Measurements from ENCODE around the gene HAPLN3.
A peak's percentile ranks its signal among the peaks of the same experiment; 100 is the strongest.
"Not testable (repeated sequence)": the region's sequence is repeated elsewhere in the genome, so short reads cannot be mapped to it uniquely, and the experiment has no call there.

Gene HAPLN3, protein sequence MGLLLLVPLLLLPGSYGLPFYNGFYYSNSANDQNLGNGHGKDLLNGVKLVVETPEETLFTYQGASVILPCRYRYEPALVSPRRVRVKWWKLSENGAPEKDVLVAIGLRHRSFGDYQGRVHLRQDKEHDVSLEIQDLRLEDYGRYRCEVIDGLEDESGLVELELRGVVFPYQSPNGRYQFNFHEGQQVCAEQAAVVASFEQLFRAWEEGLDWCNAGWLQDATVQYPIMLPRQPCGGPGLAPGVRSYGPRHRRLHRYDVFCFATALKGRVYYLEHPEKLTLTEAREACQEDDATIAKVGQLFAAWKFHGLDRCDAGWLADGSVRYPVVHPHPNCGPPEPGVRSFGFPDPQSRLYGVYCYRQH

DNA sequence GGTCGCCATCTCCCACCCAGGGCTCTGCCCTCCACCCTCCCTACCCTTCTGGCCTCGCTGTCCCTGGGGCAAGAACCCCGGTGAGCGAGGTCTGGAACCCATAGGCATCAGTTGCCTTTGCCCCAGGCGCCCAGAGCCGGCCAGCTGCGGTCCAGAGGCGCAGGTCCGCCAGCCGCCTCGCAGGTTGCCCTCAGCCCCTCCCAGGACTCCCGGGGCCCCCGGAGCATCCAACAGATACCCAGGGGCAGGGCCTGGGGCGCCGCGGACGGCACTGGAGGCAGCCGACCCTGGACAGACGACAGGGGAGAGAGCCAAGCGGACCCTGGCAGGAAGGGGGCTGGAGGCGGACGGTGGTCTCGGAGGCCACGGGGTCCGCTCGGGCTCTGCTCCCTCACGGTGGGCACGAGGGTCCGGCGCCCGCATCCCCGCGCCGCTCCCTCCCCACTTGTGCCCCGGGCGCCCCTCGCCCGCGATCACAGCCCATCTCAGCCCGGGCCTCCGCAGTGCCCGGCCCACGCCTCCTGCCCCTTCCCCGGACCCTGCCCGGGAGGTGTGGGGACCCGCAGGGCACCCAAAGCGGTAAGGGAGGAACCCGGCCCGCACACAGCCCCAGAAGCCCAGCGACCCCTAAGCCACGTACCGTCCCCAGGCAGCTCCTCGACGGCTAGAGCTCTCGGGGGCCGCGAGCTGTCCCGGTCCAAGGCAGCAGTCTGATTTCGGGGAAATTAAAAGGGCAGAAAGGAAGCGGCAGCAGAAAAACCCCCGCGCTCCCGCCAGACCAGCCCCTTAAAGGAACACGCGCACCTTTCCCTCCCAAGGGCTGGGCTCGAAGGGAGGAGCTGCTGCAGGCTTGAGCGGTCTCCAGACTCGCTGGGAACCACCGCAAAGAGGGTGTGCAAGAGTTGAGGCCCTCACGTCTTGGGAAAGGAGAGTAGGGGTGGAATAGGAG, at the start of gene HAPLN3:
TSS of gene HAPLN3 (minus strand) at position 726 of the 949 bp plus-strand sequence. CDS start 8,246 bp downstream, outside the sequence.
- no peak for DNase-seq

DNA sequence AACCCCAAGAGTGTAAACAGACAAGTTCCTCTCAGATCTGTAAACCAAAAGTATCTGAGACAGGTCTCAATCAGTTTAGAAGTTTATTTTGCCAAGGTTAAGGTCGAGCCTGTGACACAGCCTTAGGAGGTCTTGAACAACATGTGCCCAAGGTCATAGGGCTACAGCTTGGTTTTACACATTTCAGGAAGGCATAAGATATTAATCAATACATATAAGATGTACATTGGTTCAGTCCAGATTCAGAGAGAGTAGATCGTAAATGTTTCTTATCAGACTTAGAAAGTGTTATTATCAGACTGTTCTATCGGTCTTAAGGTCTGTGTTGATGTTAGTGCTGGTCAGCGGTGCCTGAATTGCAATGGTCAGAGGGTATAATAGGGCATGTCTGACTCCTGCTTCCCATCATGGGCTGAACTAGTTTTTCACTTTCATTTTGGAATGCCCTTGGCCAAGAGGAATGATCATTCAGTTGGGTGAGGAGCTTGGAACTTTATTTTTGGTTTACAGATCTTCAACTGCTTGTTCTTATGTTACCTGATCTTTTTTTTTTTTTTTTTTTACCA, 44.8 kb upstream of the HAPLN3 start:
- DNase-seq = no peak

DNA sequence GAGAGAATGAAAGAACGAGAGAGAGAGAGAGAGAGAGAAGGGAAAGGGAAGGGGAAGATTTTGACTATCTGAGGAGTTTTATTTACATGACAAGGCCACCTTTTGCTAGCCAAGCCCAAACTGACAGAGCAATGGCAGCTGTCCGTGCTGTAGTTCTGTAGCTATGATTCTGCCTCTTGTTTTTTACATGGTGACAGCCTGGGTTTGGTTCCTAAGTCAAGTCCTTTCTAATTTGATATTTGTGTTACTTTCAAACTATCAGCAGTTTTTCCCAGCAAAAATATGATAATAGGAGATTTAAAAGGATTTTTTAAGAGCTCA, 44.1 kb upstream of the HAPLN3 start:
- DNase-seq = no peak

DNA sequence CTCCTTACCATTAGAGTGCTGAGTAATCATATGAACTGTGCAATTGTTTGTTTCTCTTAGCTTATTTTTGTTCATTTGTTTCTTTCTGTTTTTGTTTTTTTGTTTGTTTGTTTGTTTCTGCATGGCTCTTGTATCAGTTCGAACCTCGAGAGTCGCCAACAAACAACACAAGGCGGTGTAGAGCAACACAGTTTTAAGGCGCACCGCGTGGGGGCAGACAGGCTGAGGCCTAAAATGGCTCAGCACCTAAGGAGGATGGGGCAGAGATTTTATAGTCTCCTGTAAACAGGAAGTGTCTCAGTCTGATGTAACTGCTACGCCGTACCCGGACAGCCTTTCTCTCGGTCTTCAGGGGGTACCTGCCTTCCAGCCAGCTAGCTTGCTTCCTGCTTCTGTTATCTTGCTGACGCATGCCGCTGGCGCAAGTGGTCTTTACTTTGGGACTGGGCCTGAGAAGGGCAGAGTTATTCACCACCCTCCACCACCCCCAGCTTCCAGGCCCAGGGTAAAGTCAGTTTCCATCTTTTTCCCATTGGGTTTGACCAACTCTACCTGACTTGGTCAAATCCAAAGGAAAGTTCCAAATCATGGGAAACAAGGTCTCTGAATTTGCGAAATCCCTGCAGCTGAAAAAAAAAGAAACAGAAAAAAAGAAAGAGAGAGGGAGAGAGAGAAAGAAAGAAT, 43.6 kb upstream of the HAPLN3 start:
- DNase-seq = no peak

DNA sequence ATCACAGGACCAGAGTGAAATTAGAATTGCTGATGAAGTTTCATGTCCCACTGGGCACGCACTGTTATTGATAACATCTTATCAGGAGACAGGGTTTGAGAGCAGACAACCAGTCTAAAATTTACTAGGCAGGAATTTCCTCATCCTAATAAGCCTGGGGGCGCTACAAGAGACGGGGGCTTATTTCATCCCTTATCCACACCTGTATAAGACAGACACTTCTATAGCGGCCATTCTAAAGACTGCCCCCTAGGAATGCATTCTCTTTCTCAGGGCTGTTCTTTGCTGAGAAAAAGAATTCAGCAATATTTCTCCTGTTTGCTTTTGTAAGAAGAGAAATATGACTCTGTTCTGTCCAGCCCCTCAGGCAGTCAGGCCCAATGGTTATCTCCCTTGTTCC, 39.1 kb upstream of the HAPLN3 start:
- not testable (repeated sequence) for DNase-seq

DNA sequence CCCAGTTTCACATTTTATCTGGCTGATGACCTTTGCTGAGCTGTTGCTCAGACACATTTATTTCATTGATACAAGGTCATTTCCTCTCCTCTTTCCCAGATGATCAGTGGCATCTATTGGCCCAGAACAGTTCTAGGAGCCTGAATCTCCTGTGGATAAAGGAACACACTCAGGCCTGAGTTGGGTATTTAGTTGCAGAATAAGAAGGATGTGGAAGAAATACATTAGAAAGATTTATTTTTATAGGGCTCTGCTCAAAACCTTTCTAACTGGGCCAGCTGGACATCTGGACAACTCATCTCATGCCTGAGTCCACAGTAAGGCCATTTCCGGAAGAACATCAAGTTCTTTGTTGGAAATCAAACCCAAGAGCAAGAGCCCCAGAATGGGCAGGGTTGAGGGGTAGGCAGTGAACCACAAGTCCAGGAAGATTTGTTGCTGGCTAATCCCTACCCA, 37.6 kb upstream of the HAPLN3 start:
- DNase-seq = no peak

DNA sequence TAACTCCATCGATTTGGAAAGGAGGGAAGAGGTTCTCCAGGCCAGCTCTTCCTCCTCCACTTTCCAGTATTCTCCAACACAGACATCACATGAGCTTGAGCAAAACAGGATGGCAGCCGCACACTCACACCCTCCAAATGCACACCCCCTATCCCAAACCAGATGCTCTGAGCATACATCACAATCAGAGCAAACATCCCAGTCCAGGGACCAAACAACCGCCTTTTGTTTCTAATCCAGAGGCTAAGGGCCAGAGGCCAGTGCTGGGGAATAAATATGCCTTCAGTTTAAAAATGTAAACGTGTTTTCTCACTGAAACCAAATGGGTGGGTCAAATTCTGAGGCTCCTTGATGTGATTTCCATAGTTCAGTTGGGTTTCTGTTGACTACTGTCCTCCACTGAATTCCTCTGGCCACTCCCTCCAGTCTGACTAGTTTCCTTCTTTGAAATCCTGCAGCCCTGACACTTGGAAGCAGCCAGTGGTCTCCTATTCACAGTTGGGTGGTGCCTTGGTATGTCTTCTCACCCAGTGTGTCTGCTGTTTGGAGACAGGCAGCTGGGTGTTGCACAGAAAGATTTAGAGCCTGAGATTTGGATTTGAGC, 37.0 kb upstream of the HAPLN3 start:
- no peak for DNase-seq

DNA sequence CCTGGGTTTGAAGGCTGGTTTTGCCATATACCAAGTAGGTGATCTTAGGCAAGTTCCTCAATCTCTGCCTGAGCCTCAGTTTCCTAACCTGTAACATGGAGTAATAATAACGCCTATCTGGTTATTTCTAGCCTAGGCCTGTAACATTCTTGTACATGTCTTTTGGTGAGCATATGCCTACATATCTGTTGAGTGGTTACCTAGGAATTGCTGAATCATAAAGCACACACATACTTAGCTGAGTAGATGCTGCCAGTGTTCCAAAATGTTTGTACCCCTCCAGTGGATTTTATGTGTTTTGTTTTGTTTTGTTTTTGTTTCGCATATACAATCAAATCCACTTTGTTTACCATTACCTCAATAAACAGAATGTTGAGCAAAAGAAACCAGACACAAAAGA, 35.2 kb upstream of the HAPLN3 start:
- DNase-seq = no peak

DNA sequence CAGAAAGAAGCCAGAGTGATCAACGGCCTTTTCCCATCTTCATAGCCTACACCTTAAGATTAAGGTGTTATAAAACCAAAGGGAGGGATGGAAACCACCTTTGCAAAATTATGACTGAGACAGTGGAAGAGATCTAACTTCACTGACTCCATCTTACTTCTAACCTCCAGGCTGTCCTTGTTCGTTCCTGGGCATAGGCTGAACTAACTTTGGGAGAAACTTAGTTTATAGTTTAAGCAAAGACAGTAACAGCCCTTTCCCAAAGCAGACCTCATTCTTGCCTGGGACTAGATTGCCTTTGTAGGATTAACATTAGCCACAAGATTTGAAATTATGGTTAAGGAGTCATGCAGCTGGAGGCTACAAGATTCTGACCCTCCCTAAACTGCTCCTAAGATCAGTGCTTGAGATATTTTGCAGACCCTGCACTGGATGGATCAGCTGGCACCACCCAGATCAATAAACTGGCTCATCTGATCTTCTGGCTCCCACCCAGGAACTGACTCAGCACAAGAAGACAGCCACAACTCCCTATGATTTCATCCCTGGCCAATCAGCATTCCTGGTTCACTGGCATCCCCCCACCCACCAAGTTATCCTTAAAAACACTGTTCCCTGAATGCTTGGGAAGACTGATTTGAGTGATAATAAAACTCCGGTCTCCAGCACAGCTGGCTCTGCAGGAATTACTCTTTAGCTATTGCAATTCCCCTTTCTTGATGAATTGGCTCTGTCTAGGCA, 34.2 kb upstream of the HAPLN3 start:
- DNase-seq = not testable (repeated sequence)

DNA sequence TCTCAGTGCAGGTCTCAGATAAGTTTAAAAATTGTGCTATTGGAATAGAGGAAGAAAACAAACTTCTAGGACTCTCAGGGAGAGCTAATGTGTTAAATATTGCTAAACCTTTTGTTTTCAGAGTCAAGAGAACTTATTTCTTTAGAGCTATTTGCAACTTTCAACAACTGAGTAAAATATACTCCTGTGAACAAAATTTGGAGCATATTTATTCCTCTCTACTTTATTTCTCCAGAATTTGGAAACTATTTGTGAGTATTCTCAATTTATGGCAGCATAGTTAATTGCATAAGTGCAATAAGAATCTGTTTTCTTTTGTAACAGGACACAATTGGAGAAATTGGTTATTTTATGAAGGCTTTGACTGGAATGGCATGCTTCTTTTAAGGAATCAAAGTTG, 32.8 kb upstream of the HAPLN3 start:
- not testable (repeated sequence) for DNase-seq

DNA sequence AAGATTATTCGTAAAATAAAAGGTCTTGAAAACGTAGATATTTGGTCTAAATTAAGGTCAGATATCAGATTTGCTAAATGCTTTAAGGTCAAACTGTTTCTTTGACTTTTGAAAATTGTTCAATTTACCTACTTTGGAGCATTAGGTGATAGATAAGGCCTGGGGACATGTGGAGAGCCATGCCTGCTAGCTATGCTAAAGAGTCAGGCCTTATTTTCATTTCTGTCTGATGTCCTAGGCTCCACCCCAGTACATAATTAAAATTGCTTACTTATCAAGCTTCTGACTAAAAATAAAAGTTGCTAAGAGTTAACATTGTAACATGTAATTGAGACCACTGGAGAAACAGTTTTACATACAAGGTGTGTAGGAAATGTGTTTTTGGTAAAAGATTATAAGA, 30.3 kb upstream of the HAPLN3 start:
- DNase-seq = not testable (repeated sequence)

DNA sequence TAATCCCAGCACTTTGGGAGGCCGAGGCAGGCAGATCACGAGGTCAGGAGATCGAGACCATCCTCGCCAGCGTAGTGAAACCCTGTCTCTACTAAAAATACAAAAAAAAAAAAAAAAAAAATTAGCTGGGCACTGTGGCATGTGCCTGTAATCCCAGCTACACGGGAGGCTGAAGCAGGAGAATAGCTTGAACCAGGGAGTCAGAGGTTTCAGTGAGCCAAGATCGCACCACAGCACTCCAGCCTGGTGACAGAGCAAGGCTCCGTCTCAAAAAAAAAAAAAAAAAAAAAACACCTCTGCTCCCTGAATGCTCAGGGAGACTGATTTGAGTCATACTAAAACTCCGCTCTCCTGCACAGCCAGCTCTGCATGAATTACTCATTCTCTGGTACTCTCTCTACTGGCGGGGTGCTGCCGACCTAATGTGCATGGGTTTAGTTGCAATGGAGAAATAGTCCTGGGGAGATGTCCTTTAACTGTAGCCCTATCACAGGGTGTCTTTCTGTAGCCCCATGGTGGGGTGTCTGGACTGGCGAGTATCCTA, 25.6 kb upstream of the HAPLN3 start:
- not testable (repeated sequence) for DNase-seq

DNA sequence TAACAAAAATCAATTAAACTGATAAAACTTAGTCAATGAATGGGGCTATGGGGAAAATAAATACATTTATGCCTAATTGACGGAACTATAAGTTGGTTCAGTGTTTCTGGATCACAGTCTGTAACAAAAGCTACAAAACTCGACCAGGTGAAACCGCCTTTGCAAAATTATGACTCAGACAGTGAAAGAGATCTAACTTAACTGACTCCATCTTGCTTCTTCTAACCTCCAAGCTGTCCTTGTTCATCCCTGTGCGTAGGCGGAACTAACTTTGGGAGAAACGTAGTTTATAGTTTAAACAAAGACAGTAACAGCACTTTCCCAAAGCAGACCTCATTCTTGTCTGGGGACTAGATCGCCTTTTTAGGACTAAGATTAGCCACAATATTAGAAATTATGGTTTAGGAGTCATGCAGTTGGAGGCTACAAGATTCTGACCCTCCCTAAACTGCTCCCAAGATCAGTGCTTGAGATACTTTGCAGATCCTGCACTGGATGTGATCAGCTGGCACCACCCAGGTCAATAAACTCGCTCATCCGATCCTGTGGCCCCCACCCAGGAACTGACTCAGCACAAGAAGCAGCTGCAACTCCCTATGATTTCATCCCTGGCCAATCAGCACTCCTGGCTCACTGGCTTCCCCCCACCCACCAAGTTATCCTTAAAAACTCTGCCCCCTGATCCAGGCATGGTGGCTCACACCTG, 25.0 kb upstream of the HAPLN3 start:
- DNase-seq = no peak

DNA sequence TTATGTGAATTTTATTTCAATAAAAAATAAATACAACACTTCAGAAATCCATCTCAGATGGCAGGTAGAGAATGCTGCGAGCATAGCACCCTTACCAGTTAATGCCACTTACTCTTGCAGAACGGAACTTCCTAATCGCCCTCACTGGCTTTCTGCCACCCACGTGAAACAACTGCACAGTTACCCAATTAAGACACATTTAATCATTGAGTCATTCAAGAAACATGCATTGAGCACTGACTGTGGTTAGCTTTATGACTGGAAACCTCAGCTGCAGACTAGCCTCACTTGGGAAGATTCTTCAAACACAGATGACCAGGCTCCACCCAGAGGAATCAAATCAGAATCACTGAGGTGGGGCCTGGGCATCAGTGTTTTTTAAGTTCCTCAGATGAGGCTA, 23.4 kb upstream of the HAPLN3 start:
- DNase-seq = no peak

DNA sequence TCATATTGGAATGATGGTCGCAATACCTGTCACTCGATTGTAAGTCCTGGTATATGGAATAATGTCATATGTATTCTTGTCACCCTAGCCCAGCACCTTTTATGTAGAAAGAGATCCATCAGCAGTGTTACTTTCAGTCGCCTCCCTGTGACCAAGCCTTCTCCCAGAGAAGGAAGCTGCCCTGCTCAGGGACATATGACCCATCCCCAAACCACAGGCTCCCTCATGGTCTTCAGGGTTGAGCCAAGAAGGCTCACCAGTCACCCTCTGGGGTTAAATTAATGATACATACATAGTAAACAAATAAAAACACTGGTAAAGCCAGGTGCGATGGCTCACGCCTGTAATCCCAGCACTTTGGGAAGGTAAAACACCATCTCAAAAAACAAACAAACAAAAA, 22.4 kb upstream of the HAPLN3 start:
- DNase-seq = no peak

DNA sequence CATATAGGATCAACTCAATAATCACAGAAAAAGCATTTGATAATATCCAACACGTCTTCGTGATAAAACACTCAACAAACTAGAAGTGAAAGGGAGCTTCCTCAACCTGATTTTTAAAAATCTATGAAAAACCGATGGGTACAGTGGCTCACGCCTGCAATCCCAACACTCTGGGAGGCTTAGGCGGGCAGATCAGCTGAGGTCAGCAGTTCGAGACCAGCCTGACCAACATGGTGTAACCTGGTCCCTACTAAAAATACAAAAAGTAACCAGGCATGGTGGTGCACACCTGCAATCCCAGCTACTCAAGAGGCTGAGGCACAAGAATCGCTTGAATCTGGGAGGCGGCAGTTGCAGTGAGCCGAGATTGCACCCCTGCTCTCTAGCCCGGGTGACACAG, 20.0 kb upstream of the HAPLN3 start:
- no peak for DNase-seq

DNA sequence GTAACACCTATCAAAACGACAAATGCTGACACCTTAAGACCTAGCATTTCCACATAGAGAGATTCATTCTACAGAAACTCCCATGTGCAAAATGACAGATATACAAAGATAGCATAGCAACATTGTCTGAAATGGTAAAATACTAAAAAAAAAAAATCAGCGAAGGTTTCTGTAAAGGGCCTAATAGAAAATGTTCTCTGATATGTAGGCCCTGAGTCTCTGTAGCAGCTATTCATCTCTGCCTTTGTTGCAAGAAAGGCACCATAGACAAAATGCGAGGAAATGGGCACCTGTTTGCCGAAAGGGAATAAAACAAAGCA, 18.5 kb upstream of the HAPLN3 start:
- DNase-seq = no peak

DNA sequence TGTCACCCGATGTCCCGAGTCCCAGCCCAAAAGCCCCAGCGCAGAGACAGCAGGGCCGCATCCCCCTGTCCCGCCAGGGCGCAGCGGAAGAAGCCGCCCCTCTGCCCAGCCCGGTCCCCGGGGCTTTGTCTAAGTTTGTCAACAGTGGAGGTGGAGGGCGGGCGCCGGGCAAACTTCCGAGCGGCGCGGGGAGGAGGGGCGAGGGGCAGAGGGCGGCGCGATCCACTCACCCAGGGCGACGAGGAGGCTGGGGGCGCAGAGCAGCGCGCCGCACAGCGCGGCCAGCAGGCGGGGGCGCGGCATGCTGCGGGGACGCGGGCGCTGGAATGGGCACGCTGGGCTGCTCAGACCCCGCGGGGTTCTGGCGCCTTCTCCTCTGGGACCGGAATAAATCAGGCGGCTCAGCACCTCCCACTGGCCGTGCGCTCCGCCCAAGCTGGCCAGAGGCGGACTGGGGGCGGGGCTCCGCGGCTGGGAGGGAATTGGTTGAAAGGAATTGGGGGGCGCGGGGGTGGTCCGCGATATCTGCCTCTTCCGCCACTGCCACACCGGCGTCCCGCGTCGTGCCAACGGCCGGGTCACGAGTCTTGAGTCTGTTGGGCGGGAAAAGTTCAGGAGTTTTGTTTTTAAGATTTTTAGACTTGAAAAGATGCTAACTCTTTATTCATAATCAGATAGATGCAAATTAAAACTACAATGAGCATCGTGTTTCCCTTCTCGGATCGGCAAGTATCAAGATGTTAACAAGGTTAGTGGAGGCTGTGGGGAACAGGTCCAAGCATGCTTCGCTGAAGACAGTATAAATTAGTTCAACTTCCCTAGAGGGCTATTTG, 17.9 kb upstream of the HAPLN3 start, which contains the start of gene MFGE8:
TSS of gene MFGE8 (minus strand) at position 363 of the 833 bp plus-strand sequence. CDS start at position 303, 60 bp downstream.
- DNase-seq = peak; percentile 89

DNA sequence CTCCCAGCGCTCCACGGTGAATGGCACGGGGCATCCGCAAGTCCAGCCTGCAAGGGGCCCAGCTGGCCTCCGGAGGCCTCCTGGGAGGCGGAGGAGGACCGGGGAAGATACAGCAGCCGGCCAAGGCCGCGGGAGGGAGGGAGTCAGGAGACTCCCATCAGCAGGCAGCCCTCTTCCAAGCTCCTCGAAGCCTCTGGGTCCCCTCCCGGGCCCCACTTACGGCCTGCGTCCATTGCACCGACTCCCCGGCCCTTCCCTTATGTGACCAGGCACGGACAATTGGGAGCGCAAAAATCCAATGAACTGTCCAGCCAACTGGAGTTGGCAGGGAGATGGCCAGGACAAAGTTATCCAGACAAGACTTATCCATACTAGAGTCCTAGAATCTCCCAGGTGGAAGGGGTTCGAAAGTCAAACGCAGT, 17.2 kb upstream of the HAPLN3 start:
- no peak for DNase-seq

DNA sequence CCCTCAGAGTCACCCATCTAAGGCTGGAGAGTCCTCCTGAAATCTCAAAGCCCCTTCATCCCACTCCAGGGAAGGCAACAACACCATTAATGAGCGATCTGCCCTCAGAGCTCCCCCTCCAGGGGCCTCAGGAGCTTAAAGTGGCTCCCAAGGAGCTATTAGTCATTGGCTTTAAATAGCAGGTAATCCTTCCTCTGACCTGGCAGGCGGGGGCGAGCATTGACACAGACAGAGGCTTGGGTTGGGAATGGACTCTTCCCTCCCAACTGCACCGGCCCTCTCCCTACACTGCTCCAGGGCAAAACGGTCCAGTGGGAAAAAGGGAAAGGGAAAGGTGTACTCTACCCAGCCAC, 16.4 kb upstream of the HAPLN3 start:
- DNase-seq = no peak

Measured in NCI-H2171 treated with DMSO at 0.1 percent for 48 hours (cell line).